ENCODE results near the gene KIFC3. TPM values are rescaled to one million over a fixed set of nuclear protein-coding genes. Genes with fewer than 3 reads are reported as not detected.

The KIFC3 gene
- total RNA-seq, 2 donors from 2014 or later, result 3.8 to 5.7 TPM

DNA sequence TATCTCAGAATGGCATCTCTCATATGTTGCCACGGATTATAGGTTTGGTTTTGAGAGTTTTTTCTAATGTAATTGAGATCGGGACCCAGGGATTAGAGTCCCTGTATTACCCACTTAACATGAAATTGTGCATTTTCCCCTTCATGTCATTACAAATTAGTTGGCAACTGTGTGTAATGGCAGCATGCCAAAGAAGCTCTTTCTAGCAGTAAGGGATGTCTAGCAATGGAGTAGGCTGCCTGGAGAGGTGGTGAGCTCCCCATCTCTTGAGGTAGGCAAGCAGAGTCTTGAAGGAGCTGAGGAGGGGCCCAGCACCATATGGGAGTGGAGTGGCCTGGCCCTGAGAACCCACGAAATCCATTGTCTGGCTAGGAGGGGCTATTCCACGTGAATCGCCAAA, 76.7 kb downstream of the KIFC3 start:
- intact Hi-C loops (cut with DNase I), result no loop called here
- Histone ChIP-seq H3K9ac (ENCODE audit: low read depth in 2 of 2, low read length in 2 of 2) (no peak overlapping the region), H3K4me3 (no peak overlapping the region), H3K27me3 (no peaks in the 10 kb centered on the region), H3K4me1 (no peaks in the 10 kb centered on the region), H3K9me3 (no peaks in the 10 kb centered on the region), H3K27ac (no peak overlapping the region), H3K36me3 (no peaks in the 10 kb centered on the region)
- TF ChIP-seq, protein P1, sequence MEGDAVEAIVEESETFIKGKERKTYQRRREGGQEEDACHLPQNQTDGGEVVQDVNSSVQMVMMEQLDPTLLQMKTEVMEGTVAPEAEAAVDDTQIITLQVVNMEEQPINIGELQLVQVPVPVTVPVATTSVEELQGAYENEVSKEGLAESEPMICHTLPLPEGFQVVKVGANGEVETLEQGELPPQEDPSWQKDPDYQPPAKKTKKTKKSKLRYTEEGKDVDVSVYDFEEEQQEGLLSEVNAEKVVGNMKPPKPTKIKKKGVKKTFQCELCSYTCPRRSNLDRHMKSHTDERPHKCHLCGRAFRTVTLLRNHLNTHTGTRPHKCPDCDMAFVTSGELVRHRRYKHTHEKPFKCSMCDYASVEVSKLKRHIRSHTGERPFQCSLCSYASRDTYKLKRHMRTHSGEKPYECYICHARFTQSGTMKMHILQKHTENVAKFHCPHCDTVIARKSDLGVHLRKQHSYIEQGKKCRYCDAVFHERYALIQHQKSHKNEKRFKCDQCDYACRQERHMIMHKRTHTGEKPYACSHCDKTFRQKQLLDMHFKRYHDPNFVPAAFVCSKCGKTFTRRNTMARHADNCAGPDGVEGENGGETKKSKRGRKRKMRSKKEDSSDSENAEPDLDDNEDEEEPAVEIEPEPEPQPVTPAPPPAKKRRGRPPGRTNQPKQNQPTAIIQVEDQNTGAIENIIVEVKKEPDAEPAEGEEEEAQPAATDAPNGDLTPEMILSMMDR (IDR thresholded peaks at IDR 0.05), result no peak
- no peak for DNase-seq

DNA sequence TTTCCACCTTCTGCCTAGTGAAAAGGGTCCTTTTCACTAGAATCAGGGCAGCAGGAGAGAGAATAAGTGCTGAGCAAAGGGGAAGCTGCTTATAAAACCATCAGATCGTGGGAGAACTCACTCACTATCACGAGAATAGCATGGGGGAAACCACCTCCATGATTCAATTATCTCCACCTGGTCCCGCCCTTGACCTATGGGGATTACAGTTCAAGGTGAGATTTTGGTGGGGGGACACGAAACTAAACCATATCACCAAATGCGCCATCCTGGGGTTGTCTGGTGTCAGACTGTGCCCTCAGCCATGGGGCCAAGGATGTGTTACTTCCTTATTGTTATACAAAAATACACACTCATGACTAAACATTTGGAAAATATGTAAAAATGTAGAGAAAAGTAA, 77.1 kb downstream of the KIFC3 start:
- intact Hi-C loops (cut with DNase I), result no loop called here
- TF ChIP-seq, protein P1 (IDR thresholded peaks at IDR 0.05), result no peak

DNA sequence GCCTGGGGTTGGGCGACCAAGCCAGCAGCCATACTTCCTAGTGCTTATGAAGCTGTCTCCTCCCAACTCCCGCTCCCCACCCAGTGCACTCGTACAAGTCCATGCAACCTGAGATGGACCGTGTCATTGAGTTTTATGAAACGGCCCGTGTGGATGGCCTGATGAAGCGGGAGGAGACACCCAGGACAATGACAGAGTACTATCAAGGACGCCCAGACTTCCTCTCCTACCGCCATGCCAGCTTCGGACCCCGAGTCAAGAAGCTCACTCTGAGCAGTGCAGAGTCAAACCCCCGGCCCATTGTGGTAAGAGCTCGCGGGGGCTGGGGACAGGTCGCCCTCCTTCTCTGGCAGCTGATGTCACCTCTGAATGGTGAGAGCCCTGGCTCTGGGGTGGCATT, 77.8 kb downstream of the KIFC3 start:
- H3K9me3 ChIP-seq, result no peaks in the 10 kb centered on the region
- intact Hi-C loops (cut with DNase I), result loop anchor here (5.0 kb wide), 1 partner anchor 132 kb away; no protein-coding TSS in a partner anchor
- no peaks in the 10 kb centered on the region for H3K36me3 ChIP-seq
- TF ChIP-seq, protein P1 (IDR thresholded peaks at IDR 0.05), result no peak
- no peak overlapping the region for H3K9ac ChIP-seq (ENCODE audit: low read depth in 2 of 2, low read length in 2 of 2)
- no peaks in the 10 kb centered on the region for H3K27me3 ChIP-seq
- no peak for DNase-seq
- H3K27ac ChIP-seq, result no peak overlapping the region
- no peaks in the 10 kb centered on the region for H3K4me1 ChIP-seq
- H3K4me3 ChIP-seq, result no peak overlapping the region

More for the DNA sequence above, 77.1 kb downstream of the KIFC3 start:
- H3K36me3 ChIP-seq, result no peaks in the 10 kb centered on the region
- H3K27ac ChIP-seq, result no peak overlapping the region
- H3K4me1 ChIP-seq, result no peaks in the 10 kb centered on the region
- no peak overlapping the region for H3K9ac ChIP-seq (ENCODE audit: low read depth in 2 of 2, low read length in 2 of 2)
- no peak for DNase-seq
- no peaks in the 10 kb centered on the region for H3K9me3 ChIP-seq
- no peak overlapping the region for H3K4me3 ChIP-seq
- no peaks in the 10 kb centered on the region for H3K27me3 ChIP-seq

DNA sequence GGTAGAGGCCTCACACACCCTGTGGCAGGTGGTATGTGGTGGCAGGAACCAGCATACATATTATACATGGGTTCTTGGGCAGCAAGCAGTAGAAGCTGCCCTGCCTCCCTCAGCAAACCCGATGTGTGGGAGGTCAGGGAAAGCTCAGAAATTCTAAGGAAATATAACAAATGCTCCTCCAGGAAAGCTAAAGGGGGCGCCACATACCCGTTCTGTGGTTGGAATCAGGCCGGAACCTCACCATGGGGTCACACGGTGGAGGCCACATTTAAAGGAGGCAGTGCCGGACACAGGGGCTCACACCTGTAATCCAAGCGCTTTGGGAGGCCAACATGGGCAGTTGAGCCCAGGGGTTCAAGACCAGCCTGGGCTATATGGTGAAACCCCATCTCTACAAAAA, 79.1 kb downstream of the KIFC3 start:
- no peak for DNase-seq
- intact Hi-C loops (cut with DNase I), result loop anchor here (5.0 kb wide), 1 partner anchor 131 kb away; no protein-coding TSS in a partner anchor
- TF ChIP-seq, protein P1 (IDR thresholded peaks at IDR 0.05), result no peak
- no peak overlapping the region for H3K9ac ChIP-seq (ENCODE audit: low read depth in 2 of 2, low read length in 2 of 2)
- no peak overlapping the region for H3K4me3 ChIP-seq
- H3K9me3 ChIP-seq, result no peaks in the 10 kb centered on the region
- no peaks in the 10 kb centered on the region for H3K36me3 ChIP-seq
- no peaks in the 10 kb centered on the region for H3K27me3 ChIP-seq
- H3K27ac ChIP-seq, result no peak overlapping the region
- no peaks in the 10 kb centered on the region for H3K4me1 ChIP-seq

DNA sequence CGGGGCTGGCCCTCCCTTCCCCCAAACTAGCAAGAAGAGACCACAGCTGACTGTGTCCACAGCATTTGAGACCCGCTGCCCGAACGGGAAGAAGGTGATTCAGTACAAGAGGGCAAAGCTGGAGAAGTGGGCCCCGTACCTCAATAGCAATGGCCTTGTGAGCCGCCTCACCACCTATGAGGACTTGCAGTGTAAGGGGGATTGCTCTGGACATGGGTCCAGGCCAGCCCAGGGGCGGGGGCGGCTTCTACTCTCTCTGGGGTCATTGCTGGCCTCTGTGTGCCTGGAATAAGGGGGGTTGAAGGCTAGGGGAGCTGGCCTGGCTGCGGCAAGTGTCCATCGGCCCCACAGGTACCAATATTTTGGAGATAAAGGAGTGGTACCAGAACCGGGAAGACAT, 79.6 kb downstream of the KIFC3 start:
- Histone ChIP-seq H3K9ac (ENCODE audit: low read depth in 2 of 2, low read length in 2 of 2) (no peak overlapping the region), H3K4me1 (no peaks in the 10 kb centered on the region), H3K36me3 (no peaks in the 10 kb centered on the region), H3K9me3 (no peaks in the 10 kb centered on the region), H3K27me3 (no peaks in the 10 kb centered on the region), H3K4me3 (no peak overlapping the region), H3K27ac (no peak overlapping the region)
- no peak for DNase-seq
- intact Hi-C loops (cut with DNase I), result loop anchor here (5.0 kb wide), 1 partner anchor 130 kb away; no protein-coding TSS in a partner anchor
- TF ChIP-seq, protein P1 (IDR thresholded peaks at IDR 0.05), result no peak

DNA sequence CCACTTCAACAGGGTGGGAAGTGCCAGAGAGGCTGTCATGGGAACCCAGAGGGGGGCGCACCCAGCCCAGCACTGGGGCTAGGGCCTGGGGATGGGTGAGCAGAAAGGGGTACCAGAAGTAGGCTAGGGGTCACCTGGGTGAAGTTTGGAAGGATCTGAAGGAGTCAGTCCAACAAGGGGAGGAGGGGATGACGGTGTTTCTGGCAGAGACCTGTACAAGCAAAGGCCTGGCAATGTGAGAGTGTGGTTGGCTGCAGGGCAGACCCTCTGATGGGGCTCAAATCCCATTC, 80.1 kb downstream of the KIFC3 start:
- no peak overlapping the region for H3K27ac ChIP-seq
- no peak for DNase-seq
- TF ChIP-seq, protein P1 (IDR thresholded peaks at IDR 0.05), result no peak
- no peaks in the 10 kb centered on the region for H3K27me3 ChIP-seq
- H3K9me3 ChIP-seq, result no peaks in the 10 kb centered on the region
- H3K9ac ChIP-seq (ENCODE audit: low read depth in 2 of 2, low read length in 2 of 2), result no peak overlapping the region
- intact Hi-C loops (cut with DNase I), result loop anchor here (5.0 kb wide), 1 partner anchor 130 kb away; no protein-coding TSS in a partner anchor
- H3K36me3 ChIP-seq, result no peaks in the 10 kb centered on the region
- no peaks in the 10 kb centered on the region for H3K4me1 ChIP-seq
- H3K4me3 ChIP-seq, result no peak overlapping the region

Measured in colonic mucosa (tissue), 4 donors.